ENCODE measurements around the gene TMEM100.

Gene TMEM100

GRCh38 chr17:55717898-55718735, 4.5 kb downstream of the TMEM100 start:
- peak; percentile 81 for DNase-seq (ENCODE audit: low read depth)

DNA sequence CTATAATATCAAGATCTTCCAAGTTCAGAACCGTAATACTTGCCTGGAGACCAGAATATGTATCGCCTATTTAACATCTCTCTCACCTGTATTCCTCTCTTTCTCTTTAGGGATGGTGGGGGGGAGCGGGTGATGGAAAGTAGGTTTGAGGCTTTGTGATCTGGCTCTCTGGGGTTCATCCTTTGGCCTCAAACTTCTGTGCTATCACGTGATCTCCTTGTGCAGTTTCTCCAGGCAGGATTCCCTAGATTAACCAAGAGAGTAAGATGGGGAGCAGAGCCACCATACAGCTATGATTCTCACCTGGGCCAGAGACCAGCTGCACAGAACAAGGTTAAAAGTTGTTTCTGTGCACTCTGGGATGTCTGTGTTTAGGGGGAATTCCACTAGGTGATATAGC, 5.2 kb downstream of the TMEM100 start:
- DNase-seq (ENCODE audit: low read depth) = no peak

DNA sequence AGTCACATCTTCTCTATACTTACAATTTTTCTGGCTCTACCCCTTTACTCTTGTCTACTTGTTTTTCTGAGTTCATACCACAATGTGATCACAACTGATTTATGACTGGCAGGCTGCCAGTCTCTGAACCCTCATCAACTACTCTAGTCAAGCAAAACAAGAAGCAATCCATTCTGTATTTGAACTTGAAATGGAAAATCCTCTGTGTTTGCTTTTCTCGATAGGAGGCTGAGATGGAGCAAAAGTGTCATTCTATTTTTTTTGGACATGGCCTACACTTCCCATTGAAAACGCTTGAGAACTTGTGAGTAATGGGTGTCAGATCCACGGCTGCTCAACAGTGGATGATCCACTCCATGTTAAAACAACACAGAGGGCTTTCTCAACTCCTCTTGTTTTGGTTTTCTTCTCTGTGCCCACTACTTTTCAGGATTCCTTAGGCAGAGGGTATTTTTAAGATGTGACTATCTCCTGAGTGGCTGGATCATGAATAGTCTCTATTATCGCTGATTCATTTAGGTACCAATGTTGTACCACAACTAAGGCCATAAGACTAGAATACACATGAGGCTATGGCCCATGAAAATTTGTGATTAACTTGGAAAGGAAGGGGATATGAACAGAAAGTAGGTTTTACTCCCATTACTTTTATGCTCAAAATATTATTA, 11.7 kb downstream of the TMEM100 start:
- DNase-seq (ENCODE audit: low read depth) = peak; percentile 67

DNA sequence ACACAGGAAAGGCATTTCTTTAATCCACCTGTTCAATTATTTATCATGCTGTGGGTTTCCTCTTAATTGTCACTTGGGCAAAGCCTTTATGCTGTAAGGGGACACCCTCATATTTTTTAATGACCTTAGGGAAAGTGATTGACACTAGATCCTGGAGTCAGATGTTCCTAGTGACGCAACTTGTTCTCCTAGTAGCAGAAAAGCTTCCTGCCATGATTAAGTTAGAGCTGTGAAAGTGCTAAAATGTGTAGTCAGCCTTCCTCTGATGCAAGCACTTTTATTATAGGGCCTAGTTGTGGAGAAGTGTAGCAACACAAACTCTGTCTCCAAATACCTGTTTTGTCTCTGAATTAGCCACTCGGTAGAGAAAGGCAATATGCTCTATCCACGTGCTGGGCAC, 12.3 kb downstream of the TMEM100 start:
- peak; percentile 84 for DNase-seq (ENCODE audit: low read depth)

GRCh38 chr17:55709984-55710383, 12.7 kb downstream of the TMEM100 start:
- DNase-seq (ENCODE audit: low read depth) = no peak

DNA sequence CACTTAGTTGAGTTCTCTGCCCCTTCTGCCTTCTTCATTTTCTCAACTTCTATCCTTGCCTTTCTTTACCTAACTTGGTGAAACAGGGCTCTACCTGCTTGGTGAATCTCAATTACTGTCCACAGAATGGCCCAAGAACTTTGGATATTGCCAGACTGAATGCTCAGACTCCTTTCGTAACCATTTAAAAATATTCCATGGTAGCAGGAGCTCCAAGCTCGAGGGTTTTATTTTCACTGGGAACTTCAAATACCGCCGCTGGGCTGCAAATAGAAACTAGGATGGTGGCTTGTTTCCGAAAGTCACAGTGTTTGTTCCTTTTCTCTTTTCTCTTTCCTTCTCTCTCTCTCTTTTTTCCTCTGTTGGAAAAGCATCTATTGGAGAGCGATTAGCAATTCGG, 13.2 kb downstream of the TMEM100 start:
- no peak for DNase-seq (ENCODE audit: low read depth)

DNA sequence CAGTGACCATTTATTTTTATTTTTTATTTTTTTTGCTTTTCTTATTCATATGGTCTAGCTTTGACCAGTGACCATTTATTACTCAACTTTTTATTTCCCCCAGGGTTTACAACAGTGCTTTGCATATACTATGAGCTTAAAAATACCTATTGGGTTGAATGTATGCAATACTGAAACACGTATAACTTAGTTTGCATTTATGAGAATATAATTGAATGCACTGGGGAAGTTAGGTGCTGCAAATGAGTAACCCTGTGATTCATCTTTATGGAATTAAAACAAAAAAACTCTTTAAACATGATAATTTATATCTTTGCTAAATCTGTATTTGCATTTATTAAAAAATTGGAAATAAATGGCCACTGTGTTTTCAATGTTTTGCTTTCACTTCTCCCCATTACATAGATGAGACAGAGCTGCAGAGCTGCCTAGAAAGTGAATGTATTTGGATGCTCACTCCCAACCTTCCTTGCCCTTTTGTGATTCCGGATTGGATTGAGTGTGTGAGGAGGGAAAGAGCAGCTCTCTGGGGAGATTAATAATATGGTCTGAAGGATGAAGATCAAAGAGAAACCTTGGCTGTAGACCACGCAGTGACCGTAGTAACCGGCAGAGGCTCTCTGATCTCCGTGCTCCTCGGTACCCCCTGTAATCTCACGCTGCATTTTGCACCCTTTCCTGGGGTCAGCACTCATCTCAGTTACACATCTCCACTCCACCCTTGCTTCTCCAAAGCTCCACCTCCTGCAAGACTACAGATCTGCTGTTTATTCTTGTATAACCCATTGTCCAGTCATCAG, 14.3 kb downstream of the TMEM100 start:
- no peak for DNase-seq (ENCODE audit: low read depth)

DNA sequence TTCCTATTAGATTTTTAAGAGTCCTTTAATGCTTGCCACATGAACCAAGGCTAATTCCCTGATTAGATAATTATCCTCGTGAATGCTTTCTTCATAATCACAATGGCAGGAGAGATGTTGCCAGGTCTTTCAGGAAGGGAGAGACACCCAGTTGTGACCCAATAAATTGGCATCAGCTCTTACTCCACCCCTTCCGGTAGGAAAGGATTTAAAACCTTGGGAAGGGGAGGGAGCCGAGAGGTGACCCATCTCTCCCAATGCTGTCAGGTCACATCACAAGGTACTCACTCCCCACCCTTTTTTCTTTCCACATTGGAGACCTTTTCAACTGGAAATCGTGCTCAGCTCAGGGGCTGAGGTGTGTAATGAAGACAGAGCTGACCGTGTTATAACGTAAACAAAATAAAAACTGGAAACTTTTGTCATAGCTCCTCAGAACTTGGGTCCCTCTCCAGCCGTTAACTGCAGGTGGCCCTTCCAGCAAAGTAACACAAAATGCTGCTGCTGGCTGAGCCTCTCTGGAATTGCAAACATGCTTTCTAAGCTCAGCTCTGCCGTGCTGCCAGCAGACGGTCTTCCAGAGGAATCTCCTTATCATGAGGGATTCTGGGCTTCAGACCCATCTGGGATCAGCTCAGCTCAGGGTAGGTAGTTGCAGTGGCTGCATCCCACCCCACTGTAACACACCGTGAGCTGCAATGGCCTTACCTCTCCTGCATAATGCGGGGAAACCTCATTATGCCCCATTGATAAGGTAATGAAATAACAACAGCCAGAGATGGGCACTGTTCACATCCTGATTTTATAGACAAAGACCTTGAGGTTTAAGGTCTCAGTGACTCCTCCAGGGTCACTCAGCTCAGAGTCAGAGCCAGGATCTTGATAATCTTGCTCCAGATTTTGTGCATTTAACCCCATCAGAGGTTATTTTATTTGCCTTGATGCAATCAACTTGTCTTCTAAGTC, 15.6 kb downstream of the TMEM100 start:
- no peak for DNase-seq (ENCODE audit: low read depth)

DNA sequence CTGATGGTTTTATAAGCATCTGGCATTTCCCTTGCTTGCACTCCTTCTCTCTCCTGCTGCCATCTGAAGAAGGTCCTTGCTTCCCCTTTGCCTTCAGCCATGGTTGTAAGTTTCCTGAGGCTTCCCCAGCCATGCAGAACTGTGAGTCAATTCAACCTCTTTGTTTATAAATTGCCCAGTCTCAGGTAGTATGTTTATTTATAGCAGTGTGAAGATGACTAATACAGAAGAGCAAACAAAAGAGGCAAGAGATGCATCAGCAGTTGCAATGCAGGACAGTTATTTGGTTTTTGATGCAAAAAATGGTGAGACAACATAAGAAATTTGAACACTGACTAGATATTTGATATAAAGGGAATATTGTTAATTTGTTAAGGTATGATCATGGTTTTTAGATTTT, 16.8 kb downstream of the TMEM100 start:
- no peak for DNase-seq (ENCODE audit: low read depth)

- peak; percentile 45 for DNase-seq (ENCODE audit: low read depth)
Observed at GRCh38 chr17:55704401-55704800, 18.3 kb downstream of the TMEM100 start.

DNA sequence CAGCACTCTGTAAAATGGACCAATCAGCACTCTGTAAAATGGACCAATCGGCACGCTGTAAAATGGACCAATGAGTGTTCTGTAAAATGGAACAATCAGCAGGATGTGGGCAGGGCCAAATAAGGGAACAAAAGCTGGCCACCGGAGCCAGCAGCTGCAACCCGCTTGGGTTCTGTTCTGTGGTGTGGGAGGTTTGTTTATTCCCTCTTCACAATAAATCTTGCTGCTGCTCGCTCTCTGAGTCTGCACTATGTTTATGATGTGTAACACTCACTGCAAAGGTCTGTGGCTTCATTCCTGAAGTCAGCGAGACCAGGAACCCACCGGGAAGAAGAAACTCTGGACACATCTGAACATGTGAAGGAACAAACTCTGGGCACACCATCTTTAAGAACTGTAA, 20.5 kb downstream of the TMEM100 start:
- DNase-seq (ENCODE audit: low read depth) = no peak

- no peak for DNase-seq (ENCODE audit: low read depth)
Observed at GRCh38 chr17:55699181-55699860, 23.3 kb downstream of the TMEM100 start.

GRCh38 chr17:55694286-55694910, 28.3 kb downstream of the TMEM100 start:
- no peak for DNase-seq (ENCODE audit: low read depth)

DNA sequence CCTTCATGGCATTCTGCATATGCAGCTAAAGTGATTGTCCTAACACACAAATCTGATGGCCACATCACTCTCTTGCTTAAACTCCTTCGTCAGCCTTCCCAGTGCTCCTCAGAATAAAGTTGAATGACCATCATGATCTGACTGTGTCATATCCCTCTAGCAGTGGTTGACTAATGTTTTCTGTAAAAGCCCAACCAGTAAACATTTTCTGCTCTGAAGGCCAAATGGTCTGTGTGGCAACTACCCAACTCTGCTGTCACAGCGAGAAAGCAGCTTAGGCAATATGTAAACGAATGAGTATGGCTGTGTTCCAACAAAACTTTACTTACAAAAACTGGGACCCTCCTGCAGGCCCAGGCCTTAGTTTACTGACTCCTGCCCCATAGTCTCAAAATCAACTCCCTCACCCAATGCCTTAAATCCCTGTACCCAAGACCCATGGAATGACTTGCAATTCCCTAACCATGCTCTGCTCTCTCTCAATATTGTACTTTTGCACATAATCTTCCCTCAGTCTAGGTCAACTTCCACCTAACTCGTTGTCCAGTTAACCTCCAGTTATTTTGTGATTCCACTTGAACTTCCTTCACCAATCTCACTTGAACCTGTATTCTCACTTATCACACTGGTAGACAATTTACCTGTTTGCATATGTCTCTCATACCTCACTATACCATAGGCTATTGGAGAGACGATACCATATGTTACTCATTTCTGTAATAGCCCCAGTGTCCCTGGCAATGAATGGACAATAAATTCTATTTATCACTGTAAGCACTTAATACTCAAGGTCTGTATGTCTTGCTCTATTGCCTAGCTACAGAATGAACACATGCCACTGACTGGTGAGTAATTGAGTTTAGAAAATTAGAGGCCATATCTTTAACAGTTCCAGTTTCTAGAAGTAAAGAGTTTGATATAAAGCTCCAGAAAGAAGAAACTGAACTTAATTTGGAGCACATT, 29.1 kb downstream of the TMEM100 start:
- DNase-seq (ENCODE audit: low read depth) = peak; percentile 87

DNA sequence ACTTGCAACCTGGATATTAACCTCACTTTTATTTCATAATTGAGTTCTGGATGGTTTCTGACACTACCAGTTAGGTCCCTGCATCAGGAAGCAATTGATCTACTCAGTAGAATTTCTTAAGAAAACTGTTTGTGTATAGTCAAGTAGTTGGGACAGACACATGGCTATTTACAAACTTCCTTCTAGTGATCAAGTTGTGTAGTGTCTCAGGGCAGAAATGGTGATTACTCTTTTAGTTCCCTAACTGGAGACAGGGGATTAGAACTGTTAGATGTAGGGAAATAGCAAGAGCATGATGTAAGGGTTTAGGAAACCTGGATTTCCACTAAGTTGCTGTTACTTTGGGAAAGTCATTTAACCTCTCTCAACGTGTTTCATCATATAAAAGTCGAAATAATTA, 30.4 kb downstream of the TMEM100 start:
- no peak for DNase-seq (ENCODE audit: low read depth)

DNA sequence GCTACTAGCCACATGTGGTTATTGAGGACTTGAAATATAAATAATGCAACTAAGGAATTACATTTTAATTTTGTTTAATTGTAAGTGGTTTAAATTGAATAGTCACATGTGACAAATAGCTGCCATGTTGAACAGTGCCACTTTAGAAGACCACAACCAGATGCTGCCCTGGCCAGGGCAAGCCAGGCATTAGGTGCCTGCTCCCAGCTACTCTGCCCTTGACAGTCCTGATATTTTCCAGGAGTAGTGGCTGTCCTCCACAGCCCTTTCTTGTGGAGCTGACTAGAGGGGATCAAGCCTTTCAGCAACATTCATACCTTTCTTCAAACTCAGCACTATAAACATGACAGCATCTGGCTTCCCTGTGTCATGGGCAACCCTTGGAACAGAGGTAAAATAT, 31.0 kb downstream of the TMEM100 start:
- DNase-seq (ENCODE audit: low read depth) = no peak

DNA sequence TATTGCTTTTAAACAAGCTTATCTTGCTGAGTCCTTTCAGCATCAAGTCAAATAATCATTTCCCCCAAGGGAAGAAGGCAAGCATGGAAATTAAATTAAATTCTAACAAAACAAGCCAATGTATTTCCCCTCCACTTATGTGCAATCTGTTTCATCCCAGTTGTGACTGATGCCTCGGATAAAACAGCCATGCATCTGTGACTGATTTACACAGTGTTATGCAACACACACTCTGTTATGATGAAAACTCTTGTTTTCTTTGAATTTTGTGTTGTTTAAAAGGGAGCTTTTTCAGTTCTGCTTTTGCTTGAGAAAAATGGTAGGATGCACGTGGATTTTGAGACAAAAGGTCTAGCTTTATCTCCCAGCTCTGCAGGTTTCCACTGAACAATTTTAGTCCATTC, 32.6 kb downstream of the TMEM100 start:
- DNase-seq (ENCODE audit: low read depth) = peak; percentile 63

- DNase-seq (ENCODE audit: low read depth) = no peak
Observed at GRCh38 chr17:55689672-55690071, 33.0 kb downstream of the TMEM100 start.

DNA sequence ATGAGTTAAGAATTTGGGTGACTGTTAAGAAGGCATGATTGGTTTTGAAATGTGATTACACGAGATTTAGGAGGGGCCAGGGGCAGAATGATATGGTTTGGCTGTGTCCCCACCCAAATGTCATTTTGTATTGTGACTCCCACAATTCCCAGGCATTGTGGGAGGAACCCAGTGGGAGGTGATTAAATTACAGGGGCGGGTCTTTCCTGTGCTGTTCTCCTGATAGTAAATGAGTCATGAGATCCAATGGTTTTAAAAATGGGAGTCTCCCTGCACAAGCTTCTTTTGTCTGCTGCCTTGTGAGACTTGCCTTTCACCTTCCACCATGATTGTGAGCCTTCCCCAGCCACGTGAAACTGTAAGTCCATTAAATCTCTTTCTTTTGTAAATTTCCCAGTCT, 34.6 kb downstream of the TMEM100 start:
- no peak for DNase-seq (ENCODE audit: low read depth)
